ENCODE measurements around the gene UBE2G1. TPM values are rescaled to one million over a fixed set of nuclear protein-coding genes. Genes with fewer than 3 reads are reported as not detected.

Gene UBE2G1
- total and polyA plus RNA-seq, 2 of the 13 experiments (the other 11 are each of a cell fraction or from before 2014, with no cell fraction given) = 27.9 to 42.6 TPM

GRCh38 chr17:4269915-4270314 is 96.6 kb downstream of the UBE2G1 start (continued):
- TF ChIP-seq MLXIP (CRISPR knock-in tag; IDR thresholded peaks at IDR 0.05; ENCODE audit: borderline replicate concordance) (no peak), FOXC1 (CRISPR knock-in tag; IDR thresholded peaks at IDR 0.05; ENCODE audit: borderline replicate concordance) (no peak), ZNF775 (CRISPR knock-in tag; IDR thresholded peaks at IDR 0.05; ENCODE audit: borderline replicate concordance) (no peak)

- Histone ChIP-seq H3K4me2 (ENCODE audit: low read depth, low read length) (no peak overlapping the region), H3K27ac (ENCODE audit: extremely low read length, insufficient read depth, low read length) (no peak overlapping the region), H3K9ac (ENCODE audit: insufficient read depth, low read depth, low read length) (no peak overlapping the region), H3K4me1 (ENCODE audit: insufficient read depth, low read length) (peaks cover 12% of the 10 kb centered on the region), H3K9me3 (ENCODE audit: low read length) (no peaks in the 10 kb centered on the region), H2AFZ (ENCODE audit: low read length) (no peak overlapping the region), H3K36me3 (replicated peaks in 1 of 2; ENCODE audit: control insufficient read depth in 1 of 2, insufficient read depth in 2 of 2, low read length in 2 of 2) (peaks cover 2 to 27% of the 10 kb centered on the region in 2 experiments), H3K79me2 (ENCODE audit: insufficient read depth, low read length) (peaks cover 12% of the 10 kb centered on the region), H3K4me3 (replicated peaks in 1 of 3; ENCODE audit: insufficient read depth in 1 of 3, low read depth in 2 of 3, low read length in 3 of 3) (no peak overlapping the region), H4K20me1 (ENCODE audit: insufficient read depth, low read length) (no peaks in the 10 kb centered on the region; the same call in 1 of the 2 replicates), H3K27me3 (ENCODE audit: control insufficient read depth in 1 of 2, insufficient read depth in 2 of 2, low read length in 2 of 2) (no peaks in the 10 kb centered on the region; a peak in 1 of 5 replicates)
- no TSS peak for BruUV-seq (replicated peaks)
- intact Hi-C loops (cut with micrococcal nuclease; ENCODE audit: unreplicated experiment) = no loop called here
- ATAC-seq (no peak), DNase-seq (ENCODE audit: low spot score) (no peak), FAIRE-seq (no peak)
- POLR2A ChIA-PET = no interaction called here
- in situ Hi-C loops (cut with HindIII; ENCODE audit: extremely low pct_ligation_motif_present, low pct_unique_long_range_greater_than_20kb) = no loop called here
- CTCF ChIA-PET (ENCODE audit: low intra/inter-chr PET ratio, low total read pairs) = no interaction called here
- TF ChIP-seq RBM22 (optimal IDR thresholded peaks at IDR 0.05; ENCODE audit: low read length) = peak; percentile 71
- no peak for TF ChIP-seq CCDC6 (CRISPR knock-in tag; IDR thresholded peaks at IDR 0.05)
- no peak for TF ChIP-seq U2AF2 (IDR thresholded peaks at IDR 0.05; ENCODE audit: low read depth, low read length)
- 96% methylated on average over 8 of the region's 8 CpGs for WGBS (ENCODE audit: low lambda C conversion rate)
Measured at GRCh38 chr17:4267402-4267801, 99.1 kb downstream of the UBE2G1 start.

All from HepG2 (cell line).